ENCODE data around the gene DCTPP1. TPM values are rescaled to one million over a fixed set of nuclear protein-coding genes. Genes with fewer than 3 reads are reported as not detected.

DCTPP1 gene
- total and polyA plus RNA-seq, 9 of the 15 experiments (the other 6 are each of a cell fraction or from before 2014, with no cell fraction given) = 45.0 to 132 (median 80.6) TPM

DNA sequence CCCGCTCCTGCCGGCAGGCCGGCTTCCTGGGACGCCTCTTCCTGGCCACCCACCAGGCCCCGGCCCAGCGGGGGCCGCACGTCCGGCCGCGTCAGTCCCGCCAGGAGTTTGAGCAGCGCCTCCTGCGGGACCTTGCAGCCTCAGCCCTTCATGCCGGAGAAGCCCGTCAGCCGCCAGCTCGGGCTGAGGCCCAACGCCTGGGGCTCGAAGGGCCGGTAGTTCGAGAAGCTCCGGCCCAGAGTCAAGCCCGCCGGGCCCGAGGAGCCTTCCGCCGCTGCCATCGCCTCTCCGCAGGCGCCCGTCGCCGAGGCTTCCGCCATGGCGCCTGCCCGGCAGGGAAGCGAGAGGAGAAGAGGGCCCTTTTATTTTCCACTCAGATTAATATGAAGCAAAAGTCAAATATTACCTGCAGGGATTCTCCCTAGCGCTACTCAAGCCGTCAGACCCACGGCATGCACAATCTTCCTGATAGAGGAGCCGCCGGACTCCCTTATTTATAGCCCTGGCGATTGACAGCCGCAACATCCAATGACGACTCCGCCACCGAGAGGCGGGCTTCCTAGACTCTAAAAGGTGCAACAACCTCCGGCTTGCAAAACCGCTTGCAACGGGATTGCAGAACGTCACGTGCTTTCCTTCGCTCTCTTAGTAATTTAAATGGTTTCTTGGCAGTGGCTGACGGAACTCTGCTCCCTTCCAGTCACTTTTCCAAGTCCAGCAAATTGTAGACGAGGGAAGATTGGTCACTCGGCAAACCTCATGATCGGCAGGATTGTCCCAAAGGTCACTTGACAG lies 15.8 kb upstream of the DCTPP1 start, which contains the start of gene SEPHS2 (continued):
- TF ChIP-seq ZNF3 (CRISPR knock-in tag; IDR thresholded peaks at IDR 0.05) (no peak), CAMTA2 (CRISPR knock-in tag; conservative IDR thresholded peaks at IDR 0.05) (no peak), HLTF (IDR thresholded peaks at IDR 0.05) (no peak), ZSCAN32 (CRISPR knock-in tag; IDR thresholded peaks at IDR 0.05) (no peak), HDAC1 (IDR thresholded peaks at IDR 0.05) (peak in 1 of 2 experiments; percentile 43; a peak in 3 of 4 replicates), ZBTB7A (IDR thresholded peaks at IDR 0.05; ENCODE audit: borderline replicate concordance, control insufficient read depth, low read depth, low read length) (peak; percentile 78; the same call in 1 of the 2 replicates), TGIF2 (CRISPR knock-in tag; IDR thresholded peaks at IDR 0.05) (peak; percentile 77), ARHGAP35 (IDR thresholded peaks at IDR 0.05; ENCODE audit: partially characterized antibody) (no peak), ZFP36 (IDR thresholded peaks at IDR 0.05; ENCODE audit: low read depth, low read length, partially characterized antibody) (no peak), KLF6 (CRISPR knock-in tag; IDR thresholded peaks at IDR 0.05; ENCODE audit: borderline replicate concordance) (no peak; the same call in 1 of the 2 replicates), RCOR1 (IDR thresholded peaks at IDR 0.05; ENCODE audit: borderline replicate concordance in 1 of 2, low read depth in 2 of 2, low read length in 2 of 2) (peak in 1 of 2 experiments; percentile 38; a peak in 1 of 4 replicates), PPARD (CRISPR knock-in tag; IDR thresholded peaks at IDR 0.05) (no peak), ARID3A (IDR thresholded peaks at IDR 0.05; ENCODE audit: borderline replicate concordance, low read depth, low read length) (no peak), ZNF589 (CRISPR knock-in tag; IDR thresholded peaks at IDR 0.05; ENCODE audit: low read depth) (peak; percentile 93), BRD4 (IDR thresholded peaks at IDR 0.05) (no peak; the same call in 1 of the 2 replicates), ZNF431 (CRISPR knock-in tag; IDR thresholded peaks at IDR 0.05) (no peak), HDAC6 (IDR thresholded peaks at IDR 0.05; ENCODE audit: low read depth, low read length) (no peak)
- TF ChIP-seq, protein P1, sequence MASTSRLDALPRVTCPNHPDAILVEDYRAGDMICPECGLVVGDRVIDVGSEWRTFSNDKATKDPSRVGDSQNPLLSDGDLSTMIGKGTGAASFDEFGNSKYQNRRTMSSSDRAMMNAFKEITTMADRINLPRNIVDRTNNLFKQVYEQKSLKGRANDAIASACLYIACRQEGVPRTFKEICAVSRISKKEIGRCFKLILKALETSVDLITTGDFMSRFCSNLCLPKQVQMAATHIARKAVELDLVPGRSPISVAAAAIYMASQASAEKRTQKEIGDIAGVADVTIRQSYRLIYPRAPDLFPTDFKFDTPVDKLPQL (IDR thresholded peaks at IDR 0.05; ENCODE audit: extremely low read depth, insufficient read length) = no peak
- TF ChIP-seq, protein P2, sequence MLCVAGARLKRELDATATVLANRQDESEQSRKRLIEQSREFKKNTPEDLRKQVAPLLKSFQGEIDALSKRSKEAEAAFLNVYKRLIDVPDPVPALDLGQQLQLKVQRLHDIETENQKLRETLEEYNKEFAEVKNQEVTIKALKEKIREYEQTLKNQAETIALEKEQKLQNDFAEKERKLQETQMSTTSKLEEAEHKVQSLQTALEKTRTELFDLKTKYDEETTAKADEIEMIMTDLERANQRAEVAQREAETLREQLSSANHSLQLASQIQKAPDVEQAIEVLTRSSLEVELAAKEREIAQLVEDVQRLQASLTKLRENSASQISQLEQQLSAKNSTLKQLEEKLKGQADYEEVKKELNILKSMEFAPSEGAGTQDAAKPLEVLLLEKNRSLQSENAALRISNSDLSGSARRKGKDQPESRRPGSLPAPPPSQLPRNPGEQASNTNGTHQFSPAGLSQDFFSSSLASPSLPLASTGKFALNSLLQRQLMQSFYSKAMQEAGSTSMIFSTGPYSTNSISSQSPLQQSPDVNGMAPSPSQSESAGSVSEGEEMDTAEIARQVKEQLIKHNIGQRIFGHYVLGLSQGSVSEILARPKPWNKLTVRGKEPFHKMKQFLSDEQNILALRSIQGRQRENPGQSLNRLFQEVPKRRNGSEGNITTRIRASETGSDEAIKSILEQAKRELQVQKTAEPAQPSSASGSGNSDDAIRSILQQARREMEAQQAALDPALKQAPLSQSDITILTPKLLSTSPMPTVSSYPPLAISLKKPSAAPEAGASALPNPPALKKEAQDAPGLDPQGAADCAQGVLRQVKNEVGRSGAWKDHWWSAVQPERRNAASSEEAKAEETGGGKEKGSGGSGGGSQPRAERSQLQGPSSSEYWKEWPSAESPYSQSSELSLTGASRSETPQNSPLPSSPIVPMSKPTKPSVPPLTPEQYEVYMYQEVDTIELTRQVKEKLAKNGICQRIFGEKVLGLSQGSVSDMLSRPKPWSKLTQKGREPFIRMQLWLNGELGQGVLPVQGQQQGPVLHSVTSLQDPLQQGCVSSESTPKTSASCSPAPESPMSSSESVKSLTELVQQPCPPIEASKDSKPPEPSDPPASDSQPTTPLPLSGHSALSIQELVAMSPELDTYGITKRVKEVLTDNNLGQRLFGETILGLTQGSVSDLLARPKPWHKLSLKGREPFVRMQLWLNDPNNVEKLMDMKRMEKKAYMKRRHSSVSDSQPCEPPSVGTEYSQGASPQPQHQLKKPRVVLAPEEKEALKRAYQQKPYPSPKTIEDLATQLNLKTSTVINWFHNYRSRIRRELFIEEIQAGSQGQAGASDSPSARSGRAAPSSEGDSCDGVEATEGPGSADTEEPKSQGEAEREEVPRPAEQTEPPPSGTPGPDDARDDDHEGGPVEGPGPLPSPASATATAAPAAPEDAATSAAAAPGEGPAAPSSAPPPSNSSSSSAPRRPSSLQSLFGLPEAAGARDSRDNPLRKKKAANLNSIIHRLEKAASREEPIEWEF (CRISPR knock-in tag; IDR thresholded peaks at IDR 0.05) = no peak
- TF ChIP-seq, protein P3, sequence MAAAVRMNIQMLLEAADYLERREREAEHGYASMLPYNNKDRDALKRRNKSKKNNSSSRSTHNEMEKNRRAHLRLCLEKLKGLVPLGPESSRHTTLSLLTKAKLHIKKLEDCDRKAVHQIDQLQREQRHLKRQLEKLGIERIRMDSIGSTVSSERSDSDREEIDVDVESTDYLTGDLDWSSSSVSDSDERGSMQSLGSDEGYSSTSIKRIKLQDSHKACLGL (CRISPR knock-in tag; IDR thresholded peaks at IDR 0.05; ENCODE audit: borderline replicate concordance, poor library complexity, severe bottlenecking) = no peak

Measured in K562 (cell line).